NK-92 (cell line): ENCODE measurements around the gene CHN1.

Experiments
- DNase-seq: peaks from one replicate; lab custom pipeline; 2025; ENCODE audit not compliant: unreplicated experiment; lab: John Stamatoyannopoulos, UW

The CHN1 gene

GRCh38 chr2:174974131-174974530 is 31.1 kb downstream of the CHN1 start:
- DNase-seq, result no peak

DNA sequence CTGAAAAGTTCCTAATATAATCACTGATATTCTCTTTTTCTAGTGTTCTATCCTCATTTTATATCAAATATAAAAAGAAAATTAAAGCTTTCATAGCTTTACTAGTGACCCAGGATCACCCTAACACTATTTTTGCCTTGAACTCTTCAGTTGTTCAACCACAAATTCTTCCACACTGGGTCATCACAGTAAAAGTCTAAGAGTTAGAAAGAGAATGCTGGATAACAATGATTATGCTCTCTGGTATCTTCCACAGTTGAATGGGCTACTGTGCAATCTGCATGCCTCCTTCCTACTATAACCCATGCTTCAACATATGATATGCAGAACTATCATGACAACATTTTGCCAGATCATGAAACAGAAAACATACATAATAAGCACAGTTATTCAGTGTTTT is 32.3 kb downstream of the CHN1 start:
- DNase-seq, result no peak

- DNase-seq, result no peak
Observed at GRCh38 chr2:174971868-174972781, 33.1 kb downstream of the CHN1 start.

DNA sequence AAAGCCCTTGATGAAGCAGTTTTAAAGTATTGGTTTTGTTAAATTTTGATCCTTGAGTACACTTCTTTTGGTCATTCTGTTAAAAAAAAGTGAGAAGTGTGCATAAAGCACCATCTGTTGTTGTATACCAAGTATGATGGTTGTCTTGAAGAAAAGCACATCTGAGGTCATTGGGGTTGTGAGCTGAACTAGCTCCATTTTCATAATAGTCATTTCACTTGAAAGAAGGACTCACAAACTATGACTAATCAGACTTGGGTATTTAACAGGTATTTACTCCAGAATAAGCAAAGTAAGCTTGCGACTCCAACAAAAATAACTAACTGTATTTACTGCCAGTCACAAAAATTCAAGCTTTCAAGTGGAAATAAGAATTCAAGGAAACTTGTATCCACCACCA is 35.1 kb downstream of the CHN1 start:
- DNase-seq, result no peak

DNA sequence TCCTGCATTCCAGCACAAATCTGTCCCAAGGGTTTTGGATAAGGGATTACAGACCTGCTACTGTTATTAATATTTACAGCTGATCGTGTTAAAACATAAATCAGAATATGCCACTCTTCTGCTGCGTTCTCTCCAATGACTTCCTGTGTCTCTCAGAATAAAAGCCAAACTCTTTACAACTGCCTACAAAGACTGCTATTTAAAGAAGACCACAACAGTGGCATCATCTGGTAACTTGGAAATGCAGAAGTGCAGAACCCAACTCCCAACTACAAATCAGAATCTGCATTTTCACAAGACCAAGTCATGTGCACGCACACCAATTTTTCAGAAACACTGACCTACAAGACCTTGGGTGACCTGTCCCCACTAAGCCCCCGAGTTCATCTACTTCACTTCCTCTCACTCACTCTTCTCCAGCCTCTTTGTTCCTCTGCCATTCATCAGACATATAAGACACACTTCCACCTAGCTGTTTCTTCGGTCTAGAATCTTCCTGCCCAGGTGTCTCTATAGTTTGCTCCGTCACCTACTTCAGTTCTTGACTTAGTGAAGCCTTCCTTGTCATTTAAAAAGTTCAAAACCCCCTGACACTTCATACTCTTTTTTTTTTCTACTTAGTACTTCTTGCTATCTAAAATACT is 36.0 kb downstream of the CHN1 start:
- DNase-seq, result no peak

DNA sequence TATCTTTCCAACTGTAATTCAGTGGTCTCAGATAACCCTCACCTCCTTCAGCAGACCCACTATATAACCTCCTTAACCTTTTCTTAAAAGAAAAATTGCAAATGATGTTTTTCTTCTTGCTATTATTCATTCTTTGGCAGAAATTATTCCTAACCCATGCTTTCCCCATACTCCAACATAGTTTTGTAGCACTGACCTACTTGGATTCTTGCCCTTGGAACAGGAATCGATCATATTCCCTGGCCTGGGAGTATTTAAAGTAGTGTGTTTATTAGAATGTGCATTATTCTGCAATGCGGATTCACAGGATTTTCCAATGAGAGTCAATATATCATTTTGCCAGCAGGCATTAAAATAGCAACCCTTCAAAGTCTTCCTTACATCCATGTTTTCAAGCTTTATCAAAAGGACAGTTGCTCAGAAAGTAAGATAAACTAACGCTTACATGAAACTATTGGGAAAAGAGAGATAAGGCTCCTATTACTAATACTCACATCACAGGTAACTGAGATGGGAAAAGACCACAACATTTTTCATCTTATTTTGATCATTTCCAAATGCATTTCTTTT is 37.4 kb downstream of the CHN1 start:
- DNase-seq, result no peak

DNA sequence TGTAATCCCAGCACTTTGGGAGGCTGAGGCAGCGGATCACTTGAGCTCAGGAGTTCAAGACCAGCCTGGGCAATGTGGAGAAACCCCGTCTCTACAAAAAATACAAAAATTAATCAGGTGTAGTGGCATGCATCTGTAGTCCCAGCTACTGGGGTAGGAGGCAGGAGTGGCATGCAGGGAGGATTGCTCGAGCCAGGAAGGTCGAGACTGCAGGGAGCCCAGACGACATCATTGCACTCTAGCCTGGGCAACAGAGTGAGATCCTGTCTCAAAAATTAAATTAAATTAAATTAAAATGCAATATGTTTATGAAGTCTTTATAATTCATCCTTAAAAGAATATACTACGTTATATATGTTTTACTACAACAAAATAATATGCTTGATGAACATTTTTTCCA is 38.1 kb downstream of the CHN1 start:
- no peak for DNase-seq

- no peak for DNase-seq
Observed at GRCh38 chr2:174965992-174966744, 39.0 kb downstream of the CHN1 start.

DNA sequence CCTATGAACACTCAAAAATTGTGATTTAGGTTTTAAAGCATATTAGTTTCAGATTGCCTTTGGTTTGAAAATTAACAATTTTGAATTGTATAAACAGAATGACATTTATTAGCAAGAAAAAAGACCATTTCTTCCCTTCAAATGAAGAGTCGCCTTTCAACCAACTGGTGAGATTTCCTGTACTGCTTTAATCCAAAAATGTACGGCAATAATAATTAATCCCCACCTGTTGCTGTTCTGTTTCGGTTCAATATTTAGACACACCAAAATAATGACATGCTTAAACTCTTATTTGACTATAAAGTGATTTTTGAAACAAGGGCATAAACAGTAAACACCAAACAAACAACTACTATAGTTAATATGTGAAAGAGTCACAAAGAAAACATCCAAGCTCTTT is 39.6 kb downstream of the CHN1 start:
- no peak for DNase-seq

GRCh38 chr2:174964404-174964803 is 40.8 kb downstream of the CHN1 start:
- no peak for DNase-seq

- no peak for DNase-seq
Observed at GRCh38 chr2:174963437-174964400, 41.5 kb downstream of the CHN1 start.

- no peak for DNase-seq
Observed at GRCh38 chr2:174959787-174960186, 45.4 kb downstream of the CHN1 start.

GRCh38 chr2:174957050-174957449 is 48.1 kb downstream of the CHN1 start:
- no peak for DNase-seq

- no peak for DNase-seq
Observed at GRCh38 chr2:174952607-174953006, 52.6 kb downstream of the CHN1 start.

- DNase-seq, result no peak
Observed at GRCh38 chr2:174951745-174952144, 53.4 kb downstream of the CHN1 start.

GRCh38 chr2:174949988-174950687 is 55.0 kb downstream of the CHN1 start:
- DNase-seq, result no peak

DNA sequence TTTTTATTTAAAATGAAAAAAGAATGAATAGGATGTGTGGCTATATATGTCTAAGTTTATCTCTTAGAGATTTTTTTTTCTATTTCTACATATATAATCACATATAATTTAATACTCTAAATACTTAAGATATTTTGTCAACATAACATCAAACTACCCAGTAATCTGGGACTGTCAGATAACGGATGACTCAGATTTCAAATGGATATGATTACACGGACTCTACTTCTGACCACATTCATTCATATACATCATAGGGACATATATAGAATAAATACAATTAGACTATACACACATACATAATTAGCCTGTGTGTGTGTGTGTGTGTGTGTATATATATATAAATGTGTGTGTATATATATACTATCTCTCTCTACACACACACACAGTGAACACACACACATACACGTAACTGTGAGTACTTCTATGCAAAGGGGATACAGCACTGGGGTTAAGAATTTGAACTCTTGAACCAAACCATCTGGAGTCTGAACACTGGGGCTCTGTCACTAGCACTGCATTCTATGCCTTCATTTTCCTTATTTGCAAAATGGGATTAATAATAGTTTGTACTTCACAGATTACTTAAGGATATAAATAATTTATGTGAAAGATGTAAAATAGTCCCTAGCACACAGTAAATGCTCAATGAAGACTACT is 59.5 kb downstream of the CHN1 start:
- no peak for DNase-seq

DNA sequence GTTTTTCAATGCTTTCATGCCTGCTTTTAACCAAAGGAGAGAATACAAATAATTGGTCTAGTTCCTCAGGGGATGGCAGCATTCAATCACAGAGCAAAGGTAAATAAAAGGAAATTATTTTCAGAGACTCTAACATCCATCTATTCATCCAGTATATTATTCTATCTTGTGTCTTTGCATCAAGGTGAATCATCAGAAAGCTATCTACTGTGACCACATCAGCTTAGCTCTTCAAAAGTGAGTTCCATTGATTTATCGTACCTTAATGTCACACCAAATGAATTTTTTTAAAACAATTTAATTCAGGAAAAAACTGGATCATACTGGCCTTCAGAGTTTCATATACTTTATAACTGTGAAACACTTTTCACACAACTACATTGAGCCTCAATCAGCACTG is 66.1 kb downstream of the CHN1 start:
- DNase-seq, result no peak

DNA sequence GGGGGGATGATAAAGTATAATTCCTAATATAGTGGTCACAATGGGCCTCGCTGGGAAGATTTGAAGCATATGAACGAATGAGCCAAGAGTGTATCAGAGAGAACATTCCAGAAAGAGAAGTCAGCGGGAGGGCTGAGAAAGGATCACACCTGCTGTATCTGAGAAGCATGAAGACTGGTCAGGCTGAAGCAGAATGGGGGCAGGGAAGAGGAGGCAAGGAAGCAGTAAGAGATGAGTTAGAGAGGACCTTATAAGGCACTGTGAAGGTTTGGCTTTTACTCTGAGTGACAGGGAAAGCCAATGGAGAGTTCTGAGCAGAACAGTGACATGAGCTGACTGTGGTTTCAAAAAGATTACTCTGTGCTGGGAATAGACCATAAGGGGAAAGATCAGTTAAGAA is 73.5 kb downstream of the CHN1 start:
- no peak for DNase-seq
